Suprapubic skin (tissue), 4 donors: ENCODE data around the gene NPAS3. TPM values are rescaled to one million over a fixed set of nuclear protein-coding genes. Genes with fewer than 3 reads are reported as not detected.

ENCODE experiments used
- DNase-seq, 2 donors: peaks; one replicate each; pipeline ENCODE4 v3.0.0-alpha.2; 2019; ENCODE audit warnings: low spot score in 2 of 2
- H3K27ac ChIP-seq: fragments of 200-600 bp; sonication (generic); one replicate; pipeline ENCODE4 v1.5.1; 2019
- H3K27me3 ChIP-seq: fragments of 200-600 bp; sonication (generic); one replicate; pipeline ENCODE4 v1.5.1; 2019
- H3K36me3 ChIP-seq: fragments of 200-600 bp; sonication (generic); one replicate; pipeline ENCODE4 v1.5.1; 2019
- H3K4me1 ChIP-seq: fragments of 200-600 bp; sonication (generic); one replicate; pipeline ENCODE4 v1.5.1; 2019
- H3K4me3 ChIP-seq: fragments of 200-600 bp; sonication (generic); one replicate; pipeline ENCODE4 v1.5.1; 2019; ENCODE audit warnings: mild to moderate bottlenecking
- H3K9me3 ChIP-seq: fragments of 200-600 bp; sonication (generic); one replicate; pipeline ENCODE4 v1.5.1; 2019
- EP300 ChIP-seq: sonication (generic); formaldehyde crosslinking; IDR thresholded peaks from one replicate; pipeline ENCODE4 v1.6.1; 2017; ENCODE audit warnings: antibody characterized with exemption
- POLR2A ChIP-seq, 2 donors: fragments of 450-650 bp; IDR thresholded peaks; one replicate each; pipeline ENCODE4 v1.6.1; 2017; ENCODE audit warnings: antibody characterized with exemption in 2 of 2, mild to moderate bottlenecking in 2 of 2, moderate library complexity in 2 of 2
- POLR2AphosphoS5 ChIP-seq, 3 donors: sonication (generic); formaldehyde crosslinking; IDR thresholded peaks; one replicate each; pipeline ENCODE4 v1.6.1; 2017; ENCODE audit warnings: antibody characterized with exemption in 3 of 3
- WGBS: methylation state at CpG from one replicate; pipeline ENCODE4 v1.1.5; 2018; 5-methylcytosine and 5-hydroxymethylcytosine counted together
- total RNA-seq, 4 donors: library from RNA; depleted of rRNA; stranded (reverse); fragments of >200 nt; gene quantifications; one replicate each; pipeline ENCODE4 v1.1.0, GENCODE V29; 2016
- TF ChIP-seq, protein P1 (sequence below), 2 donors: fragments of 200-600 bp in 1 of 2; fragments of 450-650 bp in 1 of 2; sonication (generic) in 1 of 2; IDR thresholded peaks; one replicate each; pipeline ENCODE4 v1.5.1; 2016 to 2019; ENCODE audit warnings: antibody characterized with exemption in 2 of 2, mild to moderate bottlenecking in 1 of 2, moderate library complexity in 1 of 2

Gene NPAS3
- total RNA-seq, 4 donors from 2014 or later, result 0.17 to 0.45 (median 0.29) TPM; not detected in 1

DNA sequence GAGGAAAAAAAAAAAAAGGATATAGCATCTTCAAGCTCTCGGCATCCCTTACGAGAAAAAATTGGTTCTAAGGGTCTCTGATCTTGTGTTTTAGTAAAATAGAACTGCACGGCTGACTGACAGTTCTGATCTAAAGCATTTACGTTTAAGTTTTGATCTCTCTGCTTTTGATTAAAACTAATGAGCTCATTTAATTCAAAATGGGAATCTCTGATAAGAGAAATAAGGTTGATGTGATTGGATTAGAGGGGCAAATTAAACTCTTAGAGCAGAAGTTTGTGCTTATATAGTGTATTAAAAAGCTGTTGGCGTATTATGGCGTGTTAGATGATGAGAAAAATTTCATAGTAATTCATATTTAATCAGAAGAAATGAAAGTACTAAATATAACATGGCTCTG is 794.6 kb downstream of the NPAS3 start:
- Histone ChIP-seq H3K4me3 (no peak overlapping the region), H3K27ac (no peak overlapping the region), H3K4me1 (peaks cover 2% of the 10 kb centered on the region), H3K9me3 (no peaks in the 10 kb centered on the region), H3K36me3 (no peaks in the 10 kb centered on the region), H3K27me3 (no peaks in the 10 kb centered on the region)
- no peak for DNase-seq
- WGBS, result 89% methylated on average over 6 of the region's 6 CpGs
- TF ChIP-seq, protein P1, sequence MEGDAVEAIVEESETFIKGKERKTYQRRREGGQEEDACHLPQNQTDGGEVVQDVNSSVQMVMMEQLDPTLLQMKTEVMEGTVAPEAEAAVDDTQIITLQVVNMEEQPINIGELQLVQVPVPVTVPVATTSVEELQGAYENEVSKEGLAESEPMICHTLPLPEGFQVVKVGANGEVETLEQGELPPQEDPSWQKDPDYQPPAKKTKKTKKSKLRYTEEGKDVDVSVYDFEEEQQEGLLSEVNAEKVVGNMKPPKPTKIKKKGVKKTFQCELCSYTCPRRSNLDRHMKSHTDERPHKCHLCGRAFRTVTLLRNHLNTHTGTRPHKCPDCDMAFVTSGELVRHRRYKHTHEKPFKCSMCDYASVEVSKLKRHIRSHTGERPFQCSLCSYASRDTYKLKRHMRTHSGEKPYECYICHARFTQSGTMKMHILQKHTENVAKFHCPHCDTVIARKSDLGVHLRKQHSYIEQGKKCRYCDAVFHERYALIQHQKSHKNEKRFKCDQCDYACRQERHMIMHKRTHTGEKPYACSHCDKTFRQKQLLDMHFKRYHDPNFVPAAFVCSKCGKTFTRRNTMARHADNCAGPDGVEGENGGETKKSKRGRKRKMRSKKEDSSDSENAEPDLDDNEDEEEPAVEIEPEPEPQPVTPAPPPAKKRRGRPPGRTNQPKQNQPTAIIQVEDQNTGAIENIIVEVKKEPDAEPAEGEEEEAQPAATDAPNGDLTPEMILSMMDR (IDR thresholded peaks at IDR 0.05), result no peak
- no peak for TF ChIP-seq EP300
- no peak for TF ChIP-seq POLR2A (IDR thresholded peaks at IDR 0.05)
- TF ChIP-seq POLR2AphosphoS5 (IDR thresholded peaks at IDR 0.05), result no peak

DNA sequence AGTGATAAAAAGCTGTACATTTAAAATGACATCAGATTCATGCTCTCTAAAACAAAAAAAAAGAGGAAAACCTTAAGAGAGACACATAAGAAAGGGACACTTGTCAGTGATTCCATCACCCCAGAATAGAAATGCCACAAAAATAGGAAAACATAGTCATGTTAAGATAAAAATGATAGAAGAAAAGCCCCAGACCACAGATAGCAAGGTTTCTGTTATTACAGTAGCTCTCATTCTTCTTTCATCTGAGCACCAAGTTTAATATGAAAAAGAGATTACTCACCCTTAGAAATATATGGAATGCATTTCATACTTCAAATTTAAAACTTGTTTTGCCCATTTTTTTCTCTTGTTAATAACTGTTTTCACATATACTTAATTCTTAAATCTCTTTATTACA is 795.0 kb downstream of the NPAS3 start:
- H3K4me1 ChIP-seq, result no peaks in the 10 kb centered on the region
- H3K36me3 ChIP-seq, result no peaks in the 10 kb centered on the region
- no peak overlapping the region for H3K27ac ChIP-seq
- H3K27me3 ChIP-seq, result no peaks in the 10 kb centered on the region
- no peak overlapping the region for H3K4me3 ChIP-seq
- no peak for DNase-seq
- TF ChIP-seq POLR2A (IDR thresholded peaks at IDR 0.05) (no peak), POLR2AphosphoS5 (IDR thresholded peaks at IDR 0.05) (no peak), EP300 (no peak)
- TF ChIP-seq, protein P1 (IDR thresholded peaks at IDR 0.05), result no peak
- H3K9me3 ChIP-seq, result no peaks in the 10 kb centered on the region

DNA sequence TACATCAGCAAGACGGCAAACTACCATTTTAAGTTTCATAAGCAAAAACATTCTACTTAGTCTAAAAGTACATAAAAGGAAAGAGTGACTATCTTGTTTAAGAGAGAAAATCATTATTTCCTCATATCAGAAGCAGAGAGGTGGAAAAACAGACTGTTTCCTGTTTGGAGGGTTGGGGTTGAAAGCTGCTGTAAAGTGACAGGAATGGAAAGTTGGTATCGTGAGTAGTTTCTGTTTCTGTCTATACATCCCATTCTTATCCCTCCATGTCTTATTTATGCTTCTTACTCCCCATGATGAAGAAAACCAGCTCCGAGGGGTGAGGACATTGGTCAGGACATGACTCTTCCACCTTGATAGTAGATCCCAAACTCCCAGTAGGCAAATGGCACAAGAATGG is 795.7 kb downstream of the NPAS3 start:
- Histone ChIP-seq H3K4me1 (no peaks in the 10 kb centered on the region), H3K27me3 (no peaks in the 10 kb centered on the region), H3K36me3 (no peaks in the 10 kb centered on the region), H3K9me3 (no peaks in the 10 kb centered on the region), H3K4me3 (no peak overlapping the region), H3K27ac (no peak overlapping the region)
- WGBS, result 83% methylated on average over 3 of the region's 3 CpGs
- no peak for DNase-seq
- no peak for TF ChIP-seq EP300
- TF ChIP-seq, protein P1 (IDR thresholded peaks at IDR 0.05), result no peak
- no peak for TF ChIP-seq POLR2A (IDR thresholded peaks at IDR 0.05)
- TF ChIP-seq POLR2AphosphoS5 (IDR thresholded peaks at IDR 0.05), result no peak

DNA sequence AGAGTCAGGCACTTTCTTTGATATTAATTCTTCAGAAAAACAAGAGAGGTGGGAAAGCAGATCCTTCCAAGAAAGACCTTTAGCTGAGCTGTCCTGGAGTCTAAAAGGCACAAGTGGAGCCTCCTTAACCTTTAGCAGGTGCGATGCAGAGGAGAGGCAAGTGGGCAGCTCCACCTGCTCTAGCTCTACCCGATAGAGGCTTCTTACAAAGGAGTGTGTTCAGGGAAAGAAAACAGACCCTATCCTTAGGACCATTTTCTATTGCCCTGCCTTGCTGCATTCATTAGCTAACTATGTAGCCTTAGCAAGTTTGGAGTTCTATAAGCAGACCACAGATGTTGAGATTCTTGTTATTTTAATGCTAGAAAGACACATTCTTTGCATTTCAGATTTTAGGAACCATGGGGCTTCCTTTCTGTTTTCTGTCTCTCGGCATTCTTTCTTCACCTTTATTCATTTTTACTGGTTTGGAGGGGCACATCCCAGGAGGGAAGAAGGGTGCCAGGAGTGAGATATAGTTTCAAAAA is 797.7 kb downstream of the NPAS3 start:
- TF ChIP-seq EP300 (no peak), POLR2A (IDR thresholded peaks at IDR 0.05) (no peak), POLR2AphosphoS5 (IDR thresholded peaks at IDR 0.05) (no peak)
- TF ChIP-seq, protein P1 (IDR thresholded peaks at IDR 0.05), result no peak
- H3K27ac ChIP-seq, result no peak overlapping the region
- H3K27me3 ChIP-seq, result no peaks in the 10 kb centered on the region
- no peaks in the 10 kb centered on the region for H3K36me3 ChIP-seq
- WGBS, result 96% methylated on average over 3 of the region's 3 CpGs
- H3K4me1 ChIP-seq, result no peaks in the 10 kb centered on the region
- DNase-seq, result no peak
- no peaks in the 10 kb centered on the region for H3K9me3 ChIP-seq
- no peak overlapping the region for H3K4me3 ChIP-seq

DNA sequence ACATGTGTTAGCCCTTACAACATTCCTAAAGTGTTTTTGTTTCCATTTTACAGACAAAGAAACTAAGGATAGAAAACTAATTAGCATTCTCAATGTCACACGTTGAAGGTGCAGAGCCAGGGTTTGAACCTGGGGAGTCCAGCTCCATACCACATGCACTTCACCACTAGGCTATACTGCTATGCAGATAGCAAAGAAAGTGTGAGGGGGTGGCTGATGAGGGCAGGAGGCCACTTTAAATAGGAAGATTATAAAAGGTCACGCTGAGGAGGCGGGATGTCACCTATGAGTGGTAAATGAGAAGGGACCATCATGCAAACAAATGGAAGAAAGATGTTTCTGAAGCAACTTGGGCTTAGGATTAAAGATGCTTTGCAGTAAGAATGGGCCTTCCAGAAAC is 798.3 kb downstream of the NPAS3 start:
- DNase-seq, result no peak
- no peaks in the 10 kb centered on the region for H3K27me3 ChIP-seq
- no peaks in the 10 kb centered on the region for H3K36me3 ChIP-seq
- H3K27ac ChIP-seq, result no peak overlapping the region
- TF ChIP-seq POLR2A (IDR thresholded peaks at IDR 0.05) (no peak), POLR2AphosphoS5 (IDR thresholded peaks at IDR 0.05) (no peak), EP300 (no peak)
- TF ChIP-seq, protein P1 (IDR thresholded peaks at IDR 0.05), result no peak
- no peaks in the 10 kb centered on the region for H3K9me3 ChIP-seq
- no peak overlapping the region for H3K4me3 ChIP-seq
- H3K4me1 ChIP-seq, result no peaks in the 10 kb centered on the region
- WGBS, result 90% methylated on average over 3 of the region's 3 CpGs
